HG02623 (cell line): ENCODE data around the gene LY6G6C.

Experiments used
- ATAC-seq: cut with Tn5 transposase; IDR thresholded peaks from one replicate; pipeline ENCODE4 v1.9.1; 2021; ENCODE audit warnings: moderate library complexity; ENCODE audit not compliant: unreplicated experiment

Gene LY6G6C

GRCh38 chr6:31742894-31743293 lies 21.3 kb upstream of the LY6G6C start:
- ATAC-seq = no peak

GRCh38 chr6:31741815-31742214 lies 20.3 kb upstream of the LY6G6C start:
- no peak for ATAC-seq

GRCh38 chr6:31740397-31741223 lies 19.1 kb upstream of the LY6G6C start:
- ATAC-seq = no peak

DNA sequence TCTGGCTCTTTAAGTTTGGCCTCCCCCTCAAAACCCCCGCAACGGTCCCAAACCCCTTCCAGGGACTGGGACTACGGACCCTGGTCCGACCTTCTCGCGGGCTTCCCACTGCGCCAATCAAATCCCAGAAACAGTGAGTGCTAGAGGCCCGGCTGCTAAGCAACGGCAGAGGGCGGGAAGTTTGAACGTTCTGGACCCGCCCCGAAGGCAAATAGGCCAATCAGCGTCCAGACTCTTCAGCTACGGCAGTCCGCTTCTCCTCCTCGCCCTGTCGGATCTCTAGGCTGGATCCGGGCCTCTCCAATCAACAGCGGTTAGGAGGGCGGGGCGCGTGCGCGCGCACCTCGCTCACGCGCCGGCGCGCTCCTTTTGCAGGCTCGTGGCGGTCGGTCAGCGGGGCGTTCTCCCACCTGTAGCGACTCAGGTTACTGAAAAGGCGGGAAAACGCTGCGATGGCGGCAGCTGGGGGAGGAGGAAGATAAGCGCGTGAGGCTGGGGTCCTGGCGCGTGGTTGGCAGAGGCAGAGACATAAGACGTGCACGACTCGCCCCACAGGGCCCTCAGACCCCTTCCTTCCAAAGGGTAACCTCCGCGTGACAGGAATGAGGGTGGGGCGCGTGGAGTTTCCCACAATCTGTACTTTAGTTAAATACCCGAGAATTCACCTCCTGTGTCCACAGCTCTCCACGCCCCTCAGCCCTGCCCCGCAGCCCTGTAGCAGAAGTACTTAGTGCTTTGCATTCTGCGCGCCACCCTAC lies 18.3 kb upstream of the LY6G6C start, which contains the start of gene MSH5:
TSS of gene MSH5 (plus strand) at position 367 of the 758 bp plus-strand sequence. CDS start 462 bp downstream, outside the sequence.
- peak; percentile 72 for ATAC-seq

DNA sequence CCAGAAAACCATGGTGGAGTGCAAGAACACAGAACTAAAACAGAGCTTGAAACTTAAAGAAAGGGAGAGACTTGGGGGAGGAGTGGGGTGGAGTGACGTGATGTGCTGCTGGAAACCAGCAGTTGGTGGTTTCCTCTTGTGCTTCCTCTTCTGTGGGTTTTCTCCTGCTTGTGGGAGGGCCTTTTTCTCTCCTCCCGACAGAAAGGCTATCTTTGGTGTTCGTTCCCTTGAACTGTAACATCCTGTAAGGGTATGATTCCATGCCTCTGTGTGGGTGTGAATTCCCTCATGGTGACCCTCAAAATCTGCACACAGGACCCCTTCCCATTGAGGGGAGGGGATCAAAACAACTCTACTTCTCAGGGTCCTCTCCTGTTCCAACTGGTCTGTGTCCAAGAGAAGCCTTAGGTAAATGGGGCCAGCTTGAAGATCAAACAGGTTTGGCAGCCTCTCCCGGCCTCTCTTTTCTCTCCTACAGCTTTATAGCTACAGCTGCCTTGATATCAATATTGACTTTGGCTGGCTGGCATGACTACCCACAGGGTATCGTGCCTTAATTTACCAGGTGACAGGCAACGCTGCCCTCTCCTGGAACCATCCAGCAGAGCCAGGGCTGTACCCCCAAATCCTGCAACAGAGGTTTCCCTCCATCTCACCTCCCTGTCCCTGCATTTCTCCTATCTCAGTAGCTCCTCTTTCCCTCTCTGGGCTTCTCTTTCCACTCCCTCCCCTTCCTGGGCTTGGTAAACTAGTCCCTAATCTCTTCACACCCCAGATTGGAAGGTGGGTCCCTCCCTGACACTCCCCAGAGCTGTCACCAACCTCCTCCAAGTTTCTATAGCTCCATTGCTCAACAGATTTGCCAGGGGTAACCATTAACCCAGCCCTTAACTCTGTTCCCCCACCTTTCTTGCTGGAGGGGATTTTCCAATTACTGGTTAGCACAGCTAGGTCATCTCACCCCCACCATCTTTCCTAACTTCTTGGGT lies 16.7 kb upstream of the LY6G6C start:
- ATAC-seq = no peak

DNA sequence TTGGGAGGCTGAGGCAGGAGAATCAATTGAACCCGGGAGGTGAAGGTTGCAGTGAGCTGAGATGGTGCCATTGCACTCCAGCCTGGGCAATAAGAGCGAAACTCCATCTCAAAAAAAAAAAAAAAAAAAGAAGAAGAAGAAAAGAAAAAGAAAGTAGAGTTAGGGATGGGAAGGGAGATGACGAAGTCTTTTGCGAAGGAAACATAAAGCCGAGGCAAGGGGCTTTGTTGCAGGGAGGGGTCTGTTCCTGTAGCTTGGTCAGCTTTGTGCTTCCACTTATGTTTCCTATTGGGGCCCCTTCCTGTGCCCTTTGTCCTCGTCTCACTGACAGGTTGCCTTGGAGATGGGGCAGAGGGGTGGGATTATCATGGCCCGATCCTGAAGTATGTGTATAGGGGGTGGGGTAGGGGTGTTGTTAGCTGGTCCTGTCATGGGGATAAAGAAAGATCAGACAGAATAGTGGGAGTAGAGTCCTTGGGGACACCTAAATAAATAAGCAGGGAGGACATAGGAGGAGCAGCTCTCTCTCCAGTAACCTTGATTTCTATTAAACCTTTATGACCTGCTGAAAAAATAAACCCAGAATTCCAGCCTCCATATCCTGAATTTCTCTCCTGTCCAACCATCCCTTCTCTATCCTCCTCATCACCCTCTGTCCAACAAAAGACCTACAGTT lies 15.9 kb upstream of the LY6G6C start:
- ATAC-seq = no peak

GRCh38 chr6:31736768-31737314 lies 15.3 kb upstream of the LY6G6C start:
- ATAC-seq = no peak

GRCh38 chr6:31736021-31736767 lies 14.6 kb upstream of the LY6G6C start, which contains the start of gene CLIC1:
TSS of gene CLIC1 (minus strand) at chr6:31736530. CDS start at chr6:31736300, 230 bp downstream.
- peak; percentile 22 for ATAC-seq

DNA sequence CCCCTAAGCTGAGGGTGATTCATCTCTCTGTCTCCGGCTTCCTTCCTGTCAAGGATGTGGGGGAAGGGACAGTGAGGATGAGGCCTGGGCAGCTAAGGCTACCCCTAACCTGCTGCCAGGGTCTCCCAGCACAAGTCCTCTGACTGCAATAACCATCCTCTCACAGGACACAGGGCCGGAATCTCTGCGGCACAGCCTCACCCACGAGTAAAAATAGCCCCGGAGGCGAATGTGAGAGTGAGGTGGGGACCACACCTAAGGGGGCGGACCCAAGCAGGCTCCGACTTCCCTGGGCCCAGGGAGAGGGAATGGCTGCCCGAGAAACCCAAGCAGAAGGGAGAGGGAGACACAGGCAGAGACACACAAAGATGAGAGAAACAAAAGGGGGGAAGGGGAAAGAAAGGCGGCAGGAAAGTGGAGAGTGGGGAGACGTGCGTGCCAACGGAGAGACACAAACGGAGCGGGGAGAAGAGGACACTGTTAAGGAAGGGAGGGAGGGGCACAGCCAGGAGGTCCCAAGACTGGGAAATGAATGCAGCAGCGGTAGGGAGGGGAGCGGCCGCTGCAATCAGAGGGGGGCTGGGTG lies 13.4 kb upstream of the LY6G6C start:
- no peak for ATAC-seq

DNA sequence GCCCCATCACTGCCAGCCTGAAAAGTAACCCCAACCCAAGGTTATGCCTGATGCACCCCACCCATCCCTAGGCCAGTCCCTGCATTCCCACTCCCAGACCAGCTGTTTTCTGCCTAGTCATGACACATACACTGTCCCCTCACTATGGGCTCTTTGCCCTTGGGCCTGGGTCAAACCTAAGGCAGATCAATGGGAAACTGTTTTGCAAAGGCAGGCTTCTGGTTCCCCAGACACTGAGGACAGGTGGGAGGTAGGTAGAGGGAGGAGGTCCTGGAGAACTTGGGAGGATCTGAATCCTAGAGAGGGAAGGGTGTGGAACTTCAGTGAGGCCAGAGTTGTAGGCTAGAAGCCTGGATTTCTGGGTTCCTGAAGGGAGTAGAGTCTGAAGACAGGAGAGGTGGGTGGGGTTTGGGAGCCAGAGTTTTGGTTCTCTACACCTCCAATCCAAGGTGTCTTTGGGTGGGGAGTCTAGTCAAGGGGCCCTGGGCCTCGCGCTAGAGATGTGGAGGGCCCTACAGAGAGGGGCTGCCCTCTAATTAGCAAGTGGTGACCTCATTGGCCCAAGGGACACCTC lies 12.8 kb upstream of the LY6G6C start:
- ATAC-seq = no peak

DNA sequence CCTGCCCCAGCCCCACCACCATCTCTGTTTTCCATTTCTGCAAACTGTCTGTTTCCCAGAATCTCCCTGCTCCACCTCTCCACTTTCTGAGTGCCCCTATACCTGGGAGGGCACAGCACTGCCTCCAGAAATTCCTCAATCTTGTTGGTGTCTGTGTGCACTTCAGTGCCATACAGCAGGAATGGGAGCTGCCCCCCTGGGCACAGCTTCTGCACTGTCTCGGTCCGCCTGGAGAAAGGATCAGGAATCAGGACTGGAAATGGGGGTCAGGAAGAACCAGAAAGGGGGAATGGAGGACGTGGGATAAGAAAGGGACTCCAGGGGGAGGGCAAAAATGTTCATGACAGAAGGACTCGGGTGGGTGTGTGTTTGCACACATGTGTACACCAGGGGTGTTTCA lies 12.2 kb upstream of the LY6G6C start:
- no peak for ATAC-seq

GRCh38 chr6:31732029-31732428 lies 10.5 kb upstream of the LY6G6C start:
- ATAC-seq = no peak

- no peak for ATAC-seq
Measured at GRCh38 chr6:31730631-31731086, 9.1 kb upstream of the LY6G6C start.

GRCh38 chr6:31729979-31730630 lies 8.6 kb upstream of the LY6G6C start:
- ATAC-seq = peak; percentile 36

DNA sequence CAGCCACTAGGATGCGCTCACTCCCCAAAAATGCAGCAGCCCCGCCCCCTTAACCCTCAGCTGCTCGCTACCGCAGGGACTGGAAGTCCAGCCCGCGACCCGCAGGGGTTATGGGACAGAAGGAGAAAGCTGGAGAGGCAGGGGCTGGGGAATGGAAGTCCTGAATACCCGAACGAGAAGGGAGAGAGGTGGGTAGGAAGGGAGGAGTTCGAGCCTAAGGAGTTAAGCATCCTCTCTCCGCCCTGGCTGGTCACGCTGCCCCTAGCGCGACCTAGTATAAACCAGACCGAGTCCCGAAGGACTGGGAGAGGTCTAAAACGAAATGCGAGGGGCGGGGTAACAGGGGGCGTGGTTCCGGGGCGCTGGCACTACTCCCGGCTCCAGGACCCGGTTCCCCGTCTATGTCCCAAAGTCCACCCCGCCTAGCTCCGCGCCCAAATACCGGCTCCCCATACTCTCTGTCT lies 8.0 kb upstream of the LY6G6C start:
- peak; percentile 44 for ATAC-seq

DNA sequence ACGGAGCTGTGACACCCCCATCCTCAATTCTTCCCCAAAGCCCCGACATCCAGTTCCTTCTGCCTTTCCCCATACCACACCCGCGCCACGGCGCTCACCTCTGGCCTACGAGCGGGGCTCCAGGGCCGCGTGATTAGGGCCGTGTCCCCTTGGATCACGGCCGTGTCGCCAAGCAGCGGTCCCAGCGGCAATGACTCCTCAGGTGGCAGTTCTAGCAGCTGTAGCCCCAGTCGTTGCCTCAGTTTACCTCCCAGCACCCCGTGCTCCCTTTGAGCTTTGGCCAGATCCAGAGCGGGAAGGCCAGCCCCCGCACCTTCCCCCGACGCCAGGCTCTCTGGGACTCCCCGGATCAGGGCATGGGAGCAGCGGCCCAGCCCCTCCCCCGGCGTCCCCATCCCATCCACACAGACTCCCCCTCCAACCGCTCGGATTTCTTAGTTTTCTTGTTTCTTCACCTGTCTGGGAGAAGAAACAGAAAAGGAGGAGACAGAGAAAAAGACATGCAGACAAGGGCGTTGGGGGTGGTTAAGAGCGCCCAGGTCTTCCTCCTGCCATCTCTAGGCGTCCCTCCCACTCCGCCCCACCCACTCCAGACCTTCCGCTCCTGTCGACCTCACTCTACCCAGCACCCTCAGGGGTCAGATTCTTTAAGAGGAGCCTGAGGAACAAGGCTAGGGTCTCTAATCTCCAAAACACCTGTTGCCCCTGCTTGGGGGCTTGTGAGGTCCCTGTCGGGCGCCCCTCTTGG lies 7.4 kb upstream of the LY6G6C start, which contains the start of gene DDAH2:
TSS of gene DDAH2 (minus strand) at position 533 of the 748 bp plus-strand sequence. CDS start at position 395, 138 bp downstream.
- ATAC-seq = no peak
